ENCODE data around the gene NR1I2. TPM values are rescaled to one million over a fixed set of nuclear protein-coding genes. Genes with fewer than 3 reads are reported as not detected.

NR1I2 gene
- total and polyA plus RNA-seq, 4 donors, result 3.2 to 121 (median 48.1) TPM

DNA sequence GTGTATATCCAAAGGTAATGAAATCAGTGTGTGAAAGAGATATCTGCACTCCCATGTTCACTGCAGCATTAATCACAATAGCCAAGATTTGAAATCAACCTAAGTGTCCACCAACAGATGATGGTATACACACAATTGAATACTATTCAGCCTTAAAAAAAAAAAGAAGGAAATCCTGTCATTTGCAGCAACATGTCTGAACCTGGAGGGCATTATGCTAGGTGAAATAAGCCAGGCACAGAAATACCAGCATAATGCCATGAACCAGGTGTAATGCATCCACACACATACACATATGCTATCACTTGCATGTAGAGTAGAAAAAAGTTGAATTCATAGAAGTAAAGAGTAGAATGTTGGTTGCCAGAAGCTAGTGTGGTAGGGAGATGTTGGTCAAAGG is 18.4 kb upstream of the NR1I2 start:
- Histone ChIP-seq H3K27me3 (ENCODE audit: control insufficient read depth in 4 of 4, insufficient read depth in 4 of 4, low read length in 3 of 4) (no peaks in the 10 kb centered on the region), H3K27ac (ENCODE audit: low read depth in 1 of 2, low read length in 2 of 2) (no peak overlapping the region), H3K4me1 (ENCODE audit: control insufficient read depth in 4 of 4, insufficient read depth in 4 of 4, low read length in 3 of 4) (no peaks in the 10 kb centered on the region), H3K9me3 (ENCODE audit: control insufficient read depth in 4 of 4, low read length in 3 of 4) (no peaks in the 10 kb centered on the region), H3K36me3 (ENCODE audit: control insufficient read depth in 4 of 4, insufficient read depth in 3 of 4, low read depth in 1 of 4, low read length in 3 of 4) (no peaks in the 10 kb centered on the region), H3K4me3 (ENCODE audit: low read depth in 1 of 3, low read length in 3 of 3) (no peak overlapping the region), H3K9ac (ENCODE audit: low read depth in 1 of 2, low read length in 2 of 2) (no peak overlapping the region)
- no peak for TF ChIP-seq REST (IDR thresholded peaks at IDR 0.05)
- DNase-seq (ENCODE audit: low spot score), result no peak

- H3K9me3 ChIP-seq (ENCODE audit: control insufficient read depth in 4 of 4, low read length in 3 of 4), result no peaks in the 10 kb centered on the region
- WGBS, result 96% methylated on average over 1 of the region's 1 CpG
- no peak for DNase-seq (ENCODE audit: low spot score)
Observed at GRCh38 chr3:119765239-119765638, 16.7 kb upstream of the NR1I2 start.

DNA sequence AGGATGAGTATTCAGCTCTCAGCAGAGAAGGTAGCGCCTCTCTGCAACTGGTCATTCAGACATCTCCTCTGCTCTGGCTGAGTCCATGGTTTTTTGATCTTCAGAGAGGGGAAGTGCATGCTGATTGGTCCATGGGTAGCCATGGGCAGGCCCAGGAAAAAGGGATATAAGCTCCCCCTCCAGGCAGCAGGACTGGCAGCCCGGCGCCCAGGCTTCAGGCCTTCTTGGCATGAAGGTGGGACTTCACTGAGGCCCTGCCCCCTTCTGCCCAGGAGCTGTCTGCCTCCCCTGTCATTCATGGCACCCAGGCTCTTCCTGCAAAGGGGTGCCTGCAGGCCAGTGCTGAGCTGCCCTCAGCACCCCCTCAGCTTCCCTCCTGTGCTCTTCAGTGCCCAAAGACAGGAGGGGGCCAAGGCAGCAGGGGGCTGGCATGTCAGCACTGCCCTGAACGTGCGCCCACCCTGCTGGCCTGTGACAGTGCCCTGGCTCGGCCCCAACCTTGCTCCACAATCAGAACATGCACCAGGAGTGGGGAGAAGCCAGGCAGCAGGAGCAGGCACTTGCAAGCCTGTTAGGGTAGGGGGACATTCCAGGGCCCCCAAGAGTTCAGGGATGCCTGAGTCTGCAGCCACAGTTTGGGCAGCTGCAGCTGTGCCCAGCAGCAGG is 13.8 kb upstream of the NR1I2 start:
- WGBS, result 96% methylated on average over 6 of the region's 6 CpGs
- no peak overlapping the region for H3K27ac ChIP-seq (ENCODE audit: low read depth in 1 of 2, low read length in 2 of 2)
- no peak overlapping the region for H3K4me3 ChIP-seq (ENCODE audit: low read depth in 1 of 3, low read length in 3 of 3)
- DNase-seq (ENCODE audit: low spot score), result no peak
- no peaks in the 10 kb centered on the region for H3K4me1 ChIP-seq (ENCODE audit: control insufficient read depth in 4 of 4, insufficient read depth in 4 of 4, low read length in 3 of 4)
- no peaks in the 10 kb centered on the region for H3K36me3 ChIP-seq (ENCODE audit: control insufficient read depth in 4 of 4, insufficient read depth in 3 of 4, low read depth in 1 of 4, low read length in 3 of 4)
- no peaks in the 10 kb centered on the region for H3K9me3 ChIP-seq (ENCODE audit: control insufficient read depth in 4 of 4, low read length in 3 of 4)
- H3K27me3 ChIP-seq (ENCODE audit: control insufficient read depth in 4 of 4, insufficient read depth in 4 of 4, low read length in 3 of 4), result no peaks in the 10 kb centered on the region
- H3K9ac ChIP-seq (ENCODE audit: low read depth in 1 of 2, low read length in 2 of 2), result no peak overlapping the region
- TF ChIP-seq RAD21 (IDR thresholded peaks at IDR 0.05) (no peak), JUND (IDR thresholded peaks at IDR 0.05) (no peak), FOXA2 (IDR thresholded peaks at IDR 0.05) (no peak), HNF4G (IDR thresholded peaks at IDR 0.05) (no peak), TAF1 (conservative IDR thresholded peaks at IDR 0.05) (no peak), NR2F2 (IDR thresholded peaks at IDR 0.05) (no peak), YY1 (IDR thresholded peaks at IDR 0.05) (no peak), ZBTB33 (IDR thresholded peaks at IDR 0.05) (no peak)
- TF ChIP-seq, protein P1, sequence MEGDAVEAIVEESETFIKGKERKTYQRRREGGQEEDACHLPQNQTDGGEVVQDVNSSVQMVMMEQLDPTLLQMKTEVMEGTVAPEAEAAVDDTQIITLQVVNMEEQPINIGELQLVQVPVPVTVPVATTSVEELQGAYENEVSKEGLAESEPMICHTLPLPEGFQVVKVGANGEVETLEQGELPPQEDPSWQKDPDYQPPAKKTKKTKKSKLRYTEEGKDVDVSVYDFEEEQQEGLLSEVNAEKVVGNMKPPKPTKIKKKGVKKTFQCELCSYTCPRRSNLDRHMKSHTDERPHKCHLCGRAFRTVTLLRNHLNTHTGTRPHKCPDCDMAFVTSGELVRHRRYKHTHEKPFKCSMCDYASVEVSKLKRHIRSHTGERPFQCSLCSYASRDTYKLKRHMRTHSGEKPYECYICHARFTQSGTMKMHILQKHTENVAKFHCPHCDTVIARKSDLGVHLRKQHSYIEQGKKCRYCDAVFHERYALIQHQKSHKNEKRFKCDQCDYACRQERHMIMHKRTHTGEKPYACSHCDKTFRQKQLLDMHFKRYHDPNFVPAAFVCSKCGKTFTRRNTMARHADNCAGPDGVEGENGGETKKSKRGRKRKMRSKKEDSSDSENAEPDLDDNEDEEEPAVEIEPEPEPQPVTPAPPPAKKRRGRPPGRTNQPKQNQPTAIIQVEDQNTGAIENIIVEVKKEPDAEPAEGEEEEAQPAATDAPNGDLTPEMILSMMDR (IDR thresholded peaks at IDR 0.05; ENCODE audit: low read depth, low read length, missing input control), result no peak
- TF ChIP-seq, protein P2, sequence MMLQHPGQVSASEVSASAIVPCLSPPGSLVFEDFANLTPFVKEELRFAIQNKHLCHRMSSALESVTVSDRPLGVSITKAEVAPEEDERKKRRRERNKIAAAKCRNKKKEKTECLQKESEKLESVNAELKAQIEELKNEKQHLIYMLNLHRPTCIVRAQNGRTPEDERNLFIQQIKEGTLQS (IDR thresholded peaks at IDR 0.05), result no peak
- TF ChIP-seq, protein P3, sequence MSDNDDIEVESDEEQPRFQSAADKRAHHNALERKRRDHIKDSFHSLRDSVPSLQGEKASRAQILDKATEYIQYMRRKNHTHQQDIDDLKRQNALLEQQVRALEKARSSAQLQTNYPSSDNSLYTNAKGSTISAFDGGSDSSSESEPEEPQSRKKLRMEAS (IDR thresholded peaks at IDR 0.05), result no peak

More at GRCh38 chr3:119765239-119765638, 16.7 kb upstream of the NR1I2 start:
- Histone ChIP-seq H3K27me3 (ENCODE audit: control insufficient read depth in 4 of 4, insufficient read depth in 4 of 4, low read length in 3 of 4) (no peaks in the 10 kb centered on the region), H3K36me3 (ENCODE audit: control insufficient read depth in 4 of 4, insufficient read depth in 3 of 4, low read depth in 1 of 4, low read length in 3 of 4) (no peaks in the 10 kb centered on the region), H3K27ac (ENCODE audit: low read depth in 1 of 2, low read length in 2 of 2) (no peak overlapping the region), H3K4me3 (ENCODE audit: low read depth in 1 of 3, low read length in 3 of 3) (no peak overlapping the region), H3K4me1 (ENCODE audit: control insufficient read depth in 4 of 4, insufficient read depth in 4 of 4, low read length in 3 of 4) (no peaks in the 10 kb centered on the region), H3K9ac (ENCODE audit: low read depth in 1 of 2, low read length in 2 of 2) (no peak overlapping the region)
- no peak for TF ChIP-seq ZBTB33 (IDR thresholded peaks at IDR 0.05)
- TF ChIP-seq FOXA1 (IDR thresholded peaks at IDR 0.05), result no peak
- TF ChIP-seq YY1 (IDR thresholded peaks at IDR 0.05), result no peak
- TF ChIP-seq, protein P2 (IDR thresholded peaks at IDR 0.05), result no peak
- no peak for TF ChIP-seq SP1 (IDR thresholded peaks at IDR 0.05)
- no peak for TF ChIP-seq FOXA2 (IDR thresholded peaks at IDR 0.05)
- TF ChIP-seq RXRA (IDR thresholded peaks at IDR 0.05), result no peak
- no peak for TF ChIP-seq EGR1 (IDR thresholded peaks at IDR 0.05; ENCODE audit: low read depth in 2 of 2)

Measured in liver (tissue), 9 donors.